ENCODE measurements around the gene SHD. TPM values are rescaled to one million over a fixed set of nuclear protein-coding genes. Genes with fewer than 3 reads are reported as not detected.
"Not testable (repeated sequence)": the region's sequence is repeated elsewhere in the genome, so short reads cannot be mapped to it uniquely, and the experiment has no call there.

Gene SHD
- total and polyA plus RNA-seq, 11 donors, result 0.52 TPM; not detected in 10

DNA sequence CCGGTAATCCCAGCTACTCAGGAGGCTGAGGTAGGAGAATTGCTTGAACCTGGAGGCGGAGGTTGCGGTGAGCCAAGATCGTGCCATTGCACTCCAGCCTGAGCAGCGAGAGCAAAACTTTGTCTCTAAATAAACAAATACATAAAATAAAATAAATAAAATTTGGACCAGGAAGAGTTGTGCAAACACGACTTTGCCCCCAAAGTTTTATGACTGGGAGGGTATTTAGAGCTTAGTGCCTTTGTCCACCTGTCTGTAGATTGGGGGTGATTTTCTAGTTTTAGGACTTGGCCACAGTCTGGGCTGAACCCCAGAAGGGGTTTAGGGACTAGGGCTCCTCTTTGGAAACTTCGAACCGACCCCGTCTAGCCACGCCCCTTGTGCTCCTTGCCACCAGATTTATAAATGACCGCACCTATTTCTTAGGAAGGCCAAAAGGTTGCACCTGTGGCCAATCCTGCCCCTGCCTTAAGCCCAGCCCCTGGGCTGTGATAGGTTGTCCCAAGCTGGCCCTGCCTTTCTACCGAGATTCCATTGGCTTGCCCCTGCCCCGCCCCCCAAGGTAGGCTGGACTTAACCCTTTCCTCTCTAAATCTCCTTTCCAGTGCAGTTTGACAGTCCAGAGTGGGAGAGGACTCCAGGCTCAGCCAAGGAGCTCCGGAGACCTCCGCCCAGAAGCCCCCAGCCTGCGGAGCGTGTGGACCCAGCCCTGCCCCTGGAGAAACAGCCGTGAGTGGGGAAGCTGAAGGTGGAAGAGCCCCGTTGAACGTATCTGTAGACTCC is 5.3 kb downstream of the SHD start:
- intact Hi-C loops (cut with DNase I), result no loop called here
- peaks cover 10 to 52% (median 25%) of the 10 kb centered on the region in 9 donors for H3K27me3 ChIP-seq

DNA sequence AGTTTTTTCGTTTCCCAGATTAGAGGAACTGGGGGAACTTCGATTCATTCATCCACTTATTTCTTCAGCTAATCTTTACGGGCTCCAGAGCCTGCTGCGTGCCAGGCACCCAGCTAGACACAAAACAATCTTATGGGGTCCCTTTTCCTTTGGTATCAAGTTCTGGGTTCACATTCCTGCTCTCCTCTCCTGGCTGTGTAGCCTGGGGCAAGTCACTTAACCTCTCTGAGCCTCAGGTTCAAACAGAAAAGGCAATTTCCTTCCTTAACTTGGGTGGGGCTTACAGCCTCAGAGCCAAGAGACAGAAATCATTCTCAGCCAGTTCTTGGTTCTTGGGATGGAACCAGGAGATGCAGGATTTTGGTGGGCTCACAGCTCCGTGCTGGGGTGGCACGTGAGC is 5.9 kb downstream of the SHD start:
- TF ChIP-seq CTCF (IDR thresholded peaks at IDR 0.05), result no peak
- TF ChIP-seq POLR2A (IDR thresholded peaks at IDR 0.05), result no peak
- no peak overlapping the region for H3K27ac ChIP-seq
- intact Hi-C loops (cut with DNase I), result no loop called here
- DNase-seq (no peak), ATAC-seq (no peak)
- peaks cover 0 to 3% (median 0%) of the 10 kb centered on the region in 12 donors for H3K4me1 ChIP-seq
- no peaks in the 10 kb centered on the region for H3K9me3 ChIP-seq
- WGBS, 4 donors, result 71 to 81% (median 78%) methylated on average over 5 to 6 of the region's 6 CpGs
- H3K27me3 ChIP-seq, result peaks cover 3 to 46% (median 19%) of the 10 kb centered on the region in 9 donors
- no peaks in the 10 kb centered on the region for H3K36me3 ChIP-seq
- no peak overlapping the region for H3K4me3 ChIP-seq

More for the DNA sequence above, 5.3 kb downstream of the SHD start:
- H3K4me3 ChIP-seq, result no peak overlapping the region
- peaks cover 0 to 9% (median 5%) of the 10 kb centered on the region in 12 donors for H3K4me1 ChIP-seq
- ATAC-seq (no peak), DNase-seq (no peak)
- no peaks in the 10 kb centered on the region for H3K36me3 ChIP-seq
- no peak overlapping the region for H3K27ac ChIP-seq
- H3K9me3 ChIP-seq, result no peaks in the 10 kb centered on the region
- no peak for TF ChIP-seq CTCF (IDR thresholded peaks at IDR 0.05)
- TF ChIP-seq POLR2A (IDR thresholded peaks at IDR 0.05), result no peak
- 45 to 57% (median 54%) methylated on average over 16 to 20 of the region's 20 CpGs for WGBS, 4 donors

DNA sequence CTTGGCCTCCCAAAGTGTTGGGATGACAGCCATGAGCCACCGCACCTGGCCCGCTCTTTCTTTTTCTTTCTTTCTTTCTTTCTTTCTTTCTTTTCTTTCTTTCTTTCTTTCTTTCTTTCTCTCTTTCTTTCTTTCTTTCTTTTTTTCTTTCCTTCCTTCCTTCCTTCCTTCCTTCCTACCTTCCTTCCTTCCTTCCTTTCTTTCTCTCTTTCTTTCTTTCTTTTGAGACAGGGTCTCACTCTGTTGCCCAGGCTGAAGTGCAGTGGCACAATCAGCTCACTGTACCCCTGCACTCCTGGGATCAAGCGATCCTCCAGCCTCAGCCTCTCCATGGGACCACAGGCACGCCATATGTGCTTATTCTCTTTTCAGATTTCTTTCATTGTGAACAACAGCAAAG is 7.1 kb downstream of the SHD start:
- H3K27me3 ChIP-seq, result peaks cover 0 to 41% (median 9%) of the 10 kb centered on the region in 9 donors
- H3K36me3 ChIP-seq; H3K4me1 ChIP-seq; H3K4me3 ChIP-seq; H3K9me3 ChIP-seq; intact Hi-C loops (cut with DNase I); DNase-seq; H3K27ac ChIP-seq; ATAC-seq: not testable (repeated sequence)
- WGBS, 4 donors, result 81 to 92% (median 87%) methylated on average over 4 of the region's 4 CpGs

- DNase-seq (no peak), ATAC-seq (no peak)
- Histone ChIP-seq H3K27me3 (peaks cover 0 to 20% (median 0%) of the 10 kb centered on the region in 9 donors), H3K36me3 (no peaks in the 10 kb centered on the region), H3K9me3 (no peaks in the 10 kb centered on the region), H3K27ac (no peak overlapping the region), H3K4me3 (no peak overlapping the region), H3K4me1 (no peaks in the 10 kb centered on the region)
- WGBS, 4 donors, result 79 to 88% (median 84%) methylated on average over 16 of the region's 16 CpGs
- TF ChIP-seq POLR2A (IDR thresholded peaks at IDR 0.05) (no peak), CTCF (IDR thresholded peaks at IDR 0.05) (no peak)
- intact Hi-C loops (cut with DNase I), result no loop called here
These were observed 9.2 kb downstream of the SHD start for GRCh38 chr19:4288091-4288777.
